H1 (cell line): ENCODE measurements around the gene TP53I11. TPM values are rescaled to one million over a fixed set of nuclear protein-coding genes. Genes with fewer than 3 reads are reported as not detected.

ENCODE experiments used
- CTCF ChIA-PET: fragments of 300-600 bp; sonication (Branson Sonifier 250); formaldehyde crosslinking; loops from one replicate; lab custom pipeline; 2021; ENCODE audit not compliant: partially characterized antibody; lab: Charles Lee
- POLR2A ChIA-PET: fragments of 300-600 bp; sonication (Branson Sonifier 250); formaldehyde crosslinking; loops from one replicate; lab custom pipeline; 2021; ENCODE audit warnings: inconsistent platforms; ENCODE audit not compliant: partially characterized antibody; lab: Charles Lee
- DNase-seq, 2 experiments: peaks; one replicate each; pipeline versions ENCODE4 v3.0.0 to v3.0.0-alpha.2; 2010 to 2022; ENCODE audit warnings: low spot score in 2 of 2, low read depth in 1 of 2, mixed read lengths in 1 of 2
- FAIRE-seq: peaks from 2 replicates; lab custom pipeline; 2011; peaks lifted over from hg19 to GRCh38; lab: Jason Lieb, UNC
- H2AFZ ChIP-seq: 2 replicates; pipeline ENCODE4 v1.8.1; 2012; ENCODE audit warnings: low read length, inconsistent platforms
- H2AK5ac ChIP-seq: 2 replicates; pipeline ENCODE4 v1.6.1; 2013; ENCODE audit warnings: low read depth, low read length
- H2BK120ac ChIP-seq: replicated peaks from 2 replicates; pipeline ENCODE3; 2013; ENCODE audit warnings: low read depth, low read length, inconsistent platforms
- H2BK12ac ChIP-seq: 2 replicates; pipeline ENCODE4 v1.6.1; 2013; ENCODE audit warnings: low read depth, low read length
- H2BK15ac ChIP-seq: 2 replicates; pipeline ENCODE4 v1.6.1; 2013; ENCODE audit warnings: low read length
- H2BK20ac ChIP-seq: 2 replicates; pipeline ENCODE4 v1.6.1; 2013; ENCODE audit warnings: low read length
- H2BK5ac ChIP-seq: 2 replicates; pipeline ENCODE4 v1.6.1; 2013; ENCODE audit warnings: low read depth, low read length
- H3K14ac ChIP-seq: 2 replicates; pipeline ENCODE4 v1.6.1; 2013; ENCODE audit warnings: inconsistent platforms; ENCODE audit not compliant: insufficient read length
- H3K18ac ChIP-seq: 2 replicates; pipeline ENCODE4 v1.6.1; 2013; ENCODE audit warnings: low read length; ENCODE audit errors: extremely low read depth
- H3K23ac ChIP-seq: 2 replicates; pipeline ENCODE4 v1.6.1; 2013; ENCODE audit warnings: inconsistent platforms; ENCODE audit not compliant: insufficient read length
- H3K23me2 ChIP-seq: 2 replicates; pipeline ENCODE4 v1.6.1; 2013; ENCODE audit warnings: low read depth, low read length
- H3K27ac ChIP-seq: 2 replicates; pipeline ENCODE4 v1.6.1; 2011; ENCODE audit warnings: low read depth, low read length, inconsistent platforms
- H3K27me3 ChIP-seq, 4 experiments: replicated peaks in 1 of 4; 1 replicate in 1 of 4; 2 replicates in 3 of 4; pipeline versions ENCODE4 v1.6.1 to v1.8.1; 2011 to 2013; ENCODE audit warnings: low read length in 3 of 4, mild to moderate bottlenecking in 3 of 4, inconsistent platforms in 2 of 4, mixed read lengths in 2 of 4, moderate library complexity in 1 of 4; ENCODE audit not compliant: control insufficient read depth in 3 of 4, insufficient read depth in 3 of 4; ENCODE audit errors: extremely low read depth in 1 of 4
- H3K36me3 ChIP-seq, 4 experiments: 2 replicates each; pipeline versions ENCODE4 v1.6.1 to v1.8.1; 2011 to 2013; ENCODE audit warnings: mild to moderate bottlenecking in 4 of 4, low read length in 3 of 4, moderate library complexity in 2 of 4, control low read depth in 1 of 4, inconsistent platforms in 1 of 4; ENCODE audit not compliant: insufficient read depth in 4 of 4, control insufficient read depth in 2 of 4
- H3K4ac ChIP-seq: replicated peaks from 2 replicates; pipeline ENCODE3; 2013; ENCODE audit warnings: low read length, low read depth, mixed read lengths, inconsistent platforms; ENCODE audit not compliant: insufficient read length
- H3K4me1 ChIP-seq, 4 experiments: replicated peaks in 1 of 4; 1 replicate in 1 of 4; 2 replicates in 3 of 4; pipeline versions ENCODE4 v1.6.1 to v1.8.1; 2011 to 2013; ENCODE audit warnings: low read length in 3 of 4, inconsistent platforms in 2 of 4, mixed read lengths in 1 of 4; ENCODE audit not compliant: insufficient read depth in 4 of 4, control insufficient read depth in 3 of 4
- H3K4me2 ChIP-seq, 2 experiments: 2 replicates each; pipeline versions ENCODE4 v1.6.1 to v1.8.1; 2011 to 2013; ENCODE audit warnings: low read depth in 2 of 2, low read length in 2 of 2, control low read depth in 1 of 2, inconsistent platforms in 1 of 2, mild to moderate bottlenecking in 1 of 2; ENCODE audit not compliant: insufficient read depth in 1 of 2
- H3K4me3 ChIP-seq, 4 experiments: fragments of 200-600, 300-600 bp in 1 of 4; sonication (generic), shearing (Covaris generic), sonication (Bioruptor Twin) in 1 of 4; 2 replicates each; pipeline versions ENCODE4 v1.5.1 to v1.8.1; 2011 to 2016; ENCODE audit warnings: low read length in 4 of 4, low read depth in 3 of 4, control low read depth in 2 of 4, inconsistent platforms in 2 of 4, mild to moderate bottlenecking in 2 of 4, mixed read lengths in 1 of 4, moderate library complexity in 1 of 4; ENCODE audit not compliant: insufficient read depth in 2 of 4; ENCODE audit errors: extremely low read depth in 1 of 4
- H3K56ac ChIP-seq: replicated peaks from 2 replicates; pipeline ENCODE3; 2013; ENCODE audit warnings: low read depth, mild to moderate bottlenecking, mixed read lengths, low read length, inconsistent platforms; ENCODE audit not compliant: insufficient read length
- H3K79me1 ChIP-seq: 2 replicates; pipeline ENCODE4 v1.6.1; 2013; ENCODE audit warnings: low read depth, low read length, control low read depth
- H3K79me2 ChIP-seq, 2 experiments: 2 replicates each; pipeline versions ENCODE4 v1.6.1 to v1.8.1; 2012 to 2013; ENCODE audit warnings: low read length in 2 of 2, mild to moderate bottlenecking in 2 of 2, inconsistent platforms in 1 of 2; ENCODE audit not compliant: insufficient read depth in 2 of 2, control insufficient read depth in 1 of 2
- H3K9ac ChIP-seq, 4 experiments: replicated peaks in 1 of 4; 1 replicate in 1 of 4; 2 replicates in 3 of 4; pipeline versions ENCODE4 v1.6.1 to v1.8.1; 2011 to 2013; ENCODE audit warnings: low read depth in 3 of 4, low read length in 3 of 4, control low read depth in 2 of 4, mild to moderate bottlenecking in 2 of 4, moderate library complexity in 2 of 4, inconsistent platforms in 1 of 4; ENCODE audit errors: extremely low read depth in 1 of 4
- H3K9me3 ChIP-seq, 2 experiments: 2 replicates each; pipeline versions ENCODE4 v1.6.1 to v1.8.1; 2012 to 2013; ENCODE audit warnings: mild to moderate bottlenecking in 2 of 2, moderate library complexity in 2 of 2, control low read depth in 1 of 2, inconsistent platforms in 1 of 2, low read depth in 1 of 2, low read length in 1 of 2, mixed read lengths in 1 of 2; ENCODE audit not compliant: insufficient read depth in 2 of 2
- H4K20me1 ChIP-seq, 2 experiments: replicated peaks in 1 of 2; 2 replicates each; pipeline versions ENCODE3 to v1.8.1; 2011 to 2013; ENCODE audit warnings: inconsistent platforms in 2 of 2, low read length in 2 of 2, mild to moderate bottlenecking in 1 of 2; ENCODE audit not compliant: insufficient read depth in 2 of 2, control insufficient read depth in 1 of 2
- H4K5ac ChIP-seq: 2 replicates; pipeline ENCODE4 v1.6.1; 2013; ENCODE audit warnings: low read length, low read depth, mixed read lengths, inconsistent platforms; ENCODE audit not compliant: insufficient read length
- H4K8ac ChIP-seq: 2 replicates; pipeline ENCODE4 v1.8.0; 2013; ENCODE audit warnings: mild to moderate bottlenecking, moderate library complexity, low read length, inconsistent platforms; ENCODE audit not compliant: insufficient read depth; ENCODE audit errors: extremely low read depth
- H4K91ac ChIP-seq: replicated peaks from 2 replicates; pipeline ENCODE3; 2013; ENCODE audit warnings: low read length, mixed read lengths, inconsistent platforms; ENCODE audit not compliant: insufficient read length
- ASH2L ChIP-seq: fragments of 200-600, 300-600 bp; sonication (generic); IDR thresholded peaks from one replicate; pipeline ENCODE4 v1.7.1; 2017; ENCODE audit warnings: low read length
- CHD1 ChIP-seq: IDR thresholded peaks from 2 replicates; pipeline ENCODE4 v1.6.1; 2012; ENCODE audit warnings: low read depth, low read length, improper control_type of control experiment
- PHF8 ChIP-seq: fragments of 200-600 bp; sonication (generic); conservative IDR thresholded peaks from 2 replicates; pipeline ENCODE4 v1.7.1; 2012; ENCODE audit warnings: low read depth, mild to moderate bottlenecking, inconsistent platforms, low read length, moderate library complexity
- POLR2AphosphoS5 ChIP-seq: IDR thresholded peaks from 2 replicates; pipeline ENCODE4 v1.6.1; 2011; ENCODE audit warnings: low read depth, low read length
- RBBP5 ChIP-seq: IDR thresholded peaks from 2 replicates; pipeline ENCODE4 v1.7.1; 2012; ENCODE audit warnings: low read depth, mild to moderate bottlenecking, inconsistent platforms, low read length, moderate library complexity, borderline replicate concordance
- RFX5 ChIP-seq: IDR thresholded peaks from 2 replicates; pipeline ENCODE4 v1.6.1; 2011; ENCODE audit warnings: low read depth, low read length, improper control_type of control experiment, borderline replicate concordance
- RXRA ChIP-seq: IDR thresholded peaks from 2 replicates; pipeline ENCODE4 v1.6.1; 2011; ENCODE audit warnings: low read depth, mild to moderate bottlenecking, low read length, moderate library complexity; ENCODE audit not compliant: insufficient read depth
- TAF1 ChIP-seq: IDR thresholded peaks from 2 replicates; pipeline ENCODE4 v1.6.1; 2011; ENCODE audit warnings: mild to moderate bottlenecking, low read depth, low read length
- WGBS, 2 experiments: shearing (Covaris generic) in 1 of 2; methylation state at CpG; one replicate each; pipeline versions ENCODE4 v1.1.6 to v1.1.7; 2013 to 2015; ENCODE audit warnings: low lambda C conversion rate in 2 of 2, mixed read lengths in 2 of 2, inconsistent platforms in 1 of 2, low coverage in 1 of 2, missing lambda C conversion rate in 1 of 2; ENCODE audit not compliant: insufficient replicate concordance in 2 of 2, insufficient coverage in 1 of 2, insufficient read length in 1 of 2; ENCODE audit errors: extremely low coverage in 1 of 2, missing lambda C conversion rate in 1 of 2; 5-methylcytosine and 5-hydroxymethylcytosine counted together
- polyA plus RNA-seq, 7 experiments: library from polyadenylated mRNA; depleted of rRNA in 3 of 7; stranded (reverse) in 5 of 7; unstranded in 2 of 7; fragments of >200 nt in 5 of 7; fragments of 200-250 nt in 2 of 7; gene quantifications; 1 replicate in 5 of 7; 2 replicates in 1 of 7; 4 replicates in 1 of 7; pipeline versions ENCODE4 v1.2.1 to v1.2.3, GENCODE V29; 2011 to 2013; ENCODE audit warnings: missing spikeins in 2 of 7, mixed read lengths in 2 of 7
- total RNA-seq: library from RNA; stranded (reverse); fragmentation: NEBNext Ultra II Directional; extraction: Animal tissue kit (Norgen Biotek cat#: 25700); gene quantifications from 2 replicates; pipeline ENCODE4 v1.2.1, GENCODE V29; 2021
- TF ChIP-seq, protein P1 (sequence below): IDR thresholded peaks from 2 replicates; pipeline ENCODE4 v1.6.1; 2012; ENCODE audit warnings: low read length, inconsistent platforms
- TF ChIP-seq, protein P2 (sequence below): IDR thresholded peaks from 2 replicates; pipeline ENCODE4 v1.6.1; 2012; ENCODE audit warnings: inconsistent platforms

The TP53I11 gene
- total and polyA plus RNA-seq, 2 of the 8 experiments (the other 6 are each of a cell fraction or from before 2014, with no cell fraction given), result 34.0 to 46.3 TPM

DNA sequence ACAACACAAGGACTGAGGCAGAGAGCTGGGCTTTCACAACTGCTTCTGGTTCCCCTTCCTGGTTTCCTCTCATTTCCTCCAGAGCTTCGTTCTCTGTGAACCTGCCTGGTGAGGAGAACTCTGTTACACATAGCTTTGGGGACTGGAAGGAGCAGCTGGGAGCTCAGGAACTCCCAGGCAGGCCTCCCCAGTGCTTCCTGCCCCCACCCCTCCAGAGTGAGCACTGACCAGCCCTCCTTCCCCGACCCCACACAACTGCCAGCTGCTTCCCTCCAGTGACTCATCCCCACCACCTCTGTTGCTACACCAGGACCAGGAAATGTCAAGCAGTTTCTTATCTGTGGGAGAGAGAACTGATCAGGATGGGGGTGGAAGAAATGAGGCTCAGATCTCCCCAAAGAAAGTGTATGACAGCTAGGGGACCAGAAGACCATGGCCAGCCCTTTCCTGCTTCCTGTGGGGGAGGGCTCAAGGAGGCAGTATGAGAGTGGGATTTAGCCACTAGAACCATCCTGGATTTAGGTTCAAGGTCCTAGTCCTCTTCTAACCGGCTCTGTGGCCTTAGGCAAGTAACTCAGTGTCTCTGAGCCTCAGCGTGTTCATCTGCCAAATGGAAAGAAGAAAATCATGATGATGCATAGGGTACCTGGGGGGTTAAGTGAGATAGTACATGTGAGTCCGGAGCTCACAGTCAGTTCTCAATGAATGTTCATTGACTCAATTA is 4.5 kb upstream of the TP53I11 start:
- H3K23me2 ChIP-seq, result peaks cover 1% of the 10 kb centered on the region; the same call in 1 of the 2 replicates
- H3K4me2 ChIP-seq, result no peak overlapping the region
- H3K9ac ChIP-seq, result no peak overlapping the region
- H4K20me1 ChIP-seq, result no peaks in the 10 kb centered on the region
- H3K4me1 ChIP-seq, result peaks cover 18 to 60% (median 35%) of the 10 kb centered on the region in 4 experiments
- peaks cover 0 to 2% (median 0%) of the 10 kb centered on the region in 4 experiments; a peak in 3 of 7 replicates for H3K27me3 ChIP-seq
- H3K36me3 ChIP-seq, result no peaks in the 10 kb centered on the region
- no peak overlapping the region for H2BK120ac ChIP-seq
- no peaks in the 10 kb centered on the region for H3K79me2 ChIP-seq
- POLR2A ChIA-PET, result interaction anchor here (0.9 to 1.9 kb wide), 4 partner anchors 9 to 24 kb away, joined by 3 to 4 read pairs (median 3); no protein-coding TSS in a partner anchor
- H3K18ac ChIP-seq, result peak overlapping the region; percentile 27; the same call in 1 of the 2 replicates
- peak overlapping the region; percentile 54 for H4K91ac ChIP-seq
- H2BK15ac ChIP-seq, result peak overlapping the region; percentile 46; the same call in 1 of the 2 replicates
- H3K4me3 ChIP-seq, result no peak overlapping the region
- no peak overlapping the region for H3K27ac ChIP-seq
- no peak overlapping the region for H3K4ac ChIP-seq
- H2BK20ac ChIP-seq, result peak overlapping the region; percentile 40; the same call in 1 of the 2 replicates
- H4K8ac ChIP-seq, result no peak overlapping the region
- no peak overlapping the region for H3K56ac ChIP-seq
- peak overlapping the region; percentile 85; the same call in 1 of the 2 replicates for H2BK12ac ChIP-seq
- no peak overlapping the region for H3K23ac ChIP-seq
- CTCF ChIA-PET, result interaction anchor here (0.6 to 38.2 kb wide), 7 partner anchors 18 to 1794 kb away, joined by 3 to 731 read pairs (median 5); no protein-coding TSS in a partner anchor
- DNase-seq (no peak), FAIRE-seq (no peak)
- H2AFZ ChIP-seq, result no peak overlapping the region
- peak overlapping the region; percentile 80; the same call in 1 of the 2 replicates for H2BK5ac ChIP-seq
- no peak overlapping the region for H4K5ac ChIP-seq
- no peak overlapping the region for H3K14ac ChIP-seq
- 0 out of 2 replicates have a peak overlapping the region, but pooled peaks have one; percentile 2 for H2AK5ac ChIP-seq
- no peaks in the 10 kb centered on the region for H3K9me3 ChIP-seq
- no peaks in the 10 kb centered on the region; the same call in 1 of the 2 replicates for H3K79me1 ChIP-seq
- WGBS, 2 experiments, result 66% methylated on average over 5 of the region's 5 CpGs; no CpG with 5 or more reads in 1 of the 2 experiments
- TF ChIP-seq, protein P1, sequence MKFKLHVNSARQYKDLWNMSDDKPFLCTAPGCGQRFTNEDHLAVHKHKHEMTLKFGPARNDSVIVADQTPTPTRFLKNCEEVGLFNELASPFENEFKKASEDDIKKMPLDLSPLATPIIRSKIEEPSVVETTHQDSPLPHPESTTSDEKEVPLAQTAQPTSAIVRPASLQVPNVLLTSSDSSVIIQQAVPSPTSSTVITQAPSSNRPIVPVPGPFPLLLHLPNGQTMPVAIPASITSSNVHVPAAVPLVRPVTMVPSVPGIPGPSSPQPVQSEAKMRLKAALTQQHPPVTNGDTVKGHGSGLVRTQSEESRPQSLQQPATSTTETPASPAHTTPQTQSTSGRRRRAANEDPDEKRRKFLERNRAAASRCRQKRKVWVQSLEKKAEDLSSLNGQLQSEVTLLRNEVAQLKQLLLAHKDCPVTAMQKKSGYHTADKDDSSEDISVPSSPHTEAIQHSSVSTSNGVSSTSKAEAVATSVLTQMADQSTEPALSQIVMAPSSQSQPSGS, result no peak
- TF ChIP-seq PHF8 (no peak), POLR2AphosphoS5 (no peak), RXRA (no peak), RFX5 (no peak), CHD1 (no peak), ASH2L (no peak), TAF1 (no peak), RBBP5 (no peak)
- TF ChIP-seq, protein P2, sequence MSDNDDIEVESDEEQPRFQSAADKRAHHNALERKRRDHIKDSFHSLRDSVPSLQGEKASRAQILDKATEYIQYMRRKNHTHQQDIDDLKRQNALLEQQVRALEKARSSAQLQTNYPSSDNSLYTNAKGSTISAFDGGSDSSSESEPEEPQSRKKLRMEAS, result no peak
